NCI-H524 (cell line): ENCODE results near the gene CNIH4.
"Not testable (repeated sequence)": the region's sequence is repeated elsewhere in the genome, so short reads cannot be mapped to it uniquely, and the experiment has no call there.

Experiments used
- DNase-seq, 2 experiments: peaks; one replicate each; lab custom pipeline; 2025; lab: John Stamatoyannopoulos, UW

Gene CNIH4

DNA sequence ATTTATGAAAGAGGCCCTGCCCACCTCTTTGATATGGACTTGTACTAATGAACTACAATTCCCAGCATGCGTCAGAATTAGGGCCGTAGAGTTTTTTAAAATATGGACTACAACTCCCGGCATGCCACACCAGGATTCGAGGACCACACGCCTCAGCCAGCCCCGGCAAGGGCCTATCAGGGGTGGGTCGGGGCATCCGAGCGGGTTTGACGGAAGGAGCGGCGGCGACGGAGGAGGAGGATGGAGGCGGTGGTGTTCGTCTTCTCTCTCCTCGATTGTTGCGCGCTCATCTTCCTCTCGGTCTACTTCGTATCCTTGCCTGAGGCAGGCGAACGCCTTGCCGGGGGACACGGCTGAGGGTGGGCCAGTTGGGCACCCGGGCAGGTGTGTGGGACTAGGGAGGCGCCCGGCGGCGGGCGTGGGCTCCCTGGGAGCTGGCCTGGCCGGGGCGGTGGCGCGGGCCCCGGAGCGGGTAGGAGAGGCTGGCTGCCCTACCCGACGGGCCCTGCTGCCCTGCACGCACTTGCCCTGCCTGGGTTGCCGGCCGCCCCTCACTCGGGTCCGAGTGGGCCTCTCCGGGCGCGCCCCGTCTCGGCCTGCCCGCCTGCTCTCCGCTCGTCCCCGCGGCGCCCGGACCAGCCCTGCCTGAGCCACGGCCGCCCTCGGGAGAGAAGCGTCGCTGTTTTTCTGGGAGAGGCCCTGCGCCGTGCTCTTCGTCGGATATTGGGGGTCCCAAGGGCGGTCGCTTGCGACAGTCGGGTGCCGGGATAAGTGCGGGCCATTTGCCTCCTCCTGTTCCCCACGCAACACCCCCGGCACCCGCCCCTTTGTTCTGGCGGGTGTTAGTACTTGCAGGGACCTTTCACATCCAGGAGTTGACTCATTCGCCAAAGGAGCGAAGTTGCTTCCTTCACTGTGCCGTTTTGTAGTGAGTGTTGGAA lies at the start of gene CNIH4:
Gene CNIH4, plus strand, starts transcription at position 195 of the 941 bp plus-strand sequence. Its CDS starts 46 bp downstream, at position 241.
- peak; percentile 82 to 94 for DNase-seq

DNA sequence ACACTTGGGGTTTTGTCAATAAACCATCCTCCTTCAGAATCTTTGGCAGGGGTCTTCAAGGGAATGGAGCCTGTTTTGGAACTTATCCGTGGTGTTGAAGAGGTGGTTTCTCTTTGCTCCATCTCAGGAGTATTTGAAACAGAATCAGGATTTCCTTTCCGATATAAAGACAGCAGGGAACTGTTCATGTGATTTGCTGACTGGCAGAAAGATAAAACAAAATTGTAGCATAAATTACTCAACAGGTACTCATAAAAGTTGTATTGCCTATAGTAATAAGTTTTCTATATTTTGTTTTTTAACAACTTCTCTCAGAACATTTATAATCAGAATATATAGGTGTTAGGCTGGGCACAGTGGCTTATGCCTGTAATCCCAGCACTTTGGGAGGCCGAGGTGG lies 48.6 kb upstream of the CNIH4 start:
- DNase-seq, result no peak

DNA sequence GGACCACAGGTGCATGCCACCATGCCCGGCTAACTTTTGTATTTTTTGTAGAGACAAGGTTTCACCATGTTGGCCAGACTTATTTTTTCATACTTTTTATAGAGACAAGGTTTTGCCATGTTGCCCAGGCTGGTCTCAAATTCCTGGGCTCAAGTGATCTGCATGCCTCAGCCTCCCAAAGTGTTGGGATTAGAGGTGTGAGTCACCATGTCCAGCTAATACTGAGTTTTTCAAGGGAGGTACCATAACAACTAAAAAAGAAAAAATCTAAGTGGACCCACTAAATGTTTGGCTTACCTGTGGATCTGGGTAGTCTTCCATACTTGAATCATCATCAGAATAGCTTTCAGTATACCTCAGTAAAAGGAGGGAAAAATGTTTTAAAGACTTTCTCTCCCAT lies 45.2 kb upstream of the CNIH4 start:
- not testable (repeated sequence) for DNase-seq

DNA sequence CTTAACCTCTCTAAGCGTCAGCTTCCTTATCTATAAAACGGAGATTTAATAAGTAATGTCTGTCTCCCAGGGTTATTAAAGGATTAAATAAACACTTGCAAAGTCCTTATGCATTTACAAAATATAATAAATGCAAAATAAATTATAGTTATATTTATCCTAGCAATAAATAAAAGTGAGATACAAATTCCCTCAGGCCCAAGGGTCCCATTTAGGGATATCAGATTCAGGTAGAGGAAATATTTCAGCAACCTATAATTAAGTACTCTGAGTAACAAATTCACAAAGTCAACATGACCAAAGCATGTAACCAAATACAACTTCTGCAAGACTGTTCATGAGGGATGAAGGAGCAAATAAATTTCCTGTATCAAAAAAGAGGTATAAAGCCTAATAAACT lies 44.7 kb upstream of the CNIH4 start:
- DNase-seq, result no peak

DNA sequence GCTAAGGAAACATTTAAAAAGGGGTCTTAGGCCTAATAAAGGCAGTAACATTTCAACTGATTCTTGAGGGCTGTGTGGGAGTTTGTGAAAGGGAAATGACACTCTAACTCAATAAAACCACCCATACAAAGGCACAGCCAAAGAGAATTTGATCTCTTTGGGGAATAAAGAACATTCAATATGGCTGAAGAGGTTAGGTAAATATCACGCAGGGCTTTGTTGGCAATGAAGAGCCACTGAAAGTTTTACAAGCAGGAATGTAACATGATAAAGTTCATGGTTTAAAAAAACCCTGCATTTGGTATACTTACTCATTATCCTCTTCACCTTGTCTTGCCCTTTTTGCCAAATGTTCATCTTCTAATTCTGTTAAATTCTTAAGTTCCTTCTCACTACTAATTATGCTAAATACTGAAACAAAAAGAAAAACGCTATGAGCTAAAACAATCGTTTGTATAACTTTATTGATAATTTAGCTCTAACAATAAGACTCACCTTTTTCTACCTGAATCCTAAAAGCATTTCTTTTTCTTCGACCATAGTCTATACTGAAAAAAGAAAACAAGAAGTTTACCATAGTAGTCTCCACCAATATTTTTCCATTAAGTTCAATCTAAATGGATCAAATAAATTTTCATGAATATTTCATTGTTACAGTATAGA lies 39.2 kb upstream of the CNIH4 start:
- DNase-seq, result no peak

DNA sequence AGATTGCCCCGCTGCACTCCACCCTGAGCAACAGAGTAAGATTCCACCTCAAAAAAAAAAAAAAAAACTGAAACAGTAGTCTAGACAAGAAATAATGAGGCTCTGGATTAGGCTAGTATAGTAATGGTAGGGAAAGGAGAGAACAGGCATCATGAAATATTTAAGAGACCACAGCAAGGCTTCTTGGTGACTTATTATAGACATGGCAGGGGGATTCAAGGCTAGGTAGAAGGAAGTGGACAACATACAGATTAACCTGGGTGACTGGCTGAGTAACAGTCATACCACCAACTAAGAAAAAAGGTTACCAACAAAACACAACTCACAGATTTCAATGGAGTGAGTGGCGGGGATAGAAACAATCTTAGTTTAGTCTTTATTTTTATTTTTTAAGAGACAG lies 35.0 kb upstream of the CNIH4 start:
- no peak for DNase-seq

DNA sequence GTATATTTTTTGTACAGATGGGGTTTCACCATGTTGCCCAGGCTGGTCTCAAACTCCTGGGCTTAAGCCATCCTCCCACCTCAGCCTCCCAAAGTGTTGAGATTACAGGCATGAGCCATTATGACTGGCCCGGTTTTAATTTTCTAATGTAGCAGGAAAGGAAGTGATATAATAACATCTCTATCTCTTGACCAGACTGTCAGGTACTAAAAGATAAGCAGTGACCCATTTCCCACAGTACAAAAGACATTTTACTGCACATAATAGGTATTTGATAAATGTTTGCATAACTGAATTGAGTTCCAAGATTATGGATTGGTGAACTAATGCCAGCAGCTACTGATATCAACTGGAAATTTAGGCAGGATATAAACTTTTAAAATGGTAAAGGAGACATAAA lies 30.7 kb upstream of the CNIH4 start:
- no peak for DNase-seq

DNA sequence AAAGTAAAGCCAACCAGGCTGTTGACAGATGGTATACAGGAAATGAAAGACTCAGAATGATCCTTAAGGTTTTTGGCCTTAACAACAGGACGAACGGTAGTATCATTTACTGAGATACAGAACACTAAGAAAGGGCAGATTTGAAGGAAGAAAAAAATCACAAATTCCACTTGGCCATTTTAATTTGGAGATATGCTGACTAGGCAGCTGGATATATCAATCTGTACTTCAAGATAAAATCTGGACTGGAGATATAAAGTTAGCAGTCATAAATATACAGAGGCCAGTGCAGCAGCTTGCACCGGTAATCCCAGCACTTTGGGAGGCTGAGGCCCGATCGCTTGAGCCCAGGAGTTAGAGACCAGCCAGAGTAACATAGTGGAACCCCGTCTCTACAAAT lies 28.0 kb upstream of the CNIH4 start:
- DNase-seq, result no peak

DNA sequence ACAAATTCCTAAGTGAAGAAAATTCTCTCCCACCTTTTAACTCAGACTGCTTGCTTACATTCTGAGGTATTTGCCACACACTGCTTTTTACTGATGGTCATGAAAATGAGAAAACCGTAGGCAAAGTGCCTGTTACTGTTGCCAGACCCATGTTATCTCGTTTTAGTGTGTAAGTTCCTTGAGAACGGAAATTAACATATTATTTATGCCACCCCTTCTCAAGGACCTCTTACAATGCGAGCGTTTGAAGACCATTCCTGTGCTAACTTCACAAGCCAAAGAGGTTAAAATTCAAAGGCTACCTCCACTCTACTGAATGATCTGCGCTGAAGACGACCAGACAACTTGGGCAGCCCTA lies 27.2 kb upstream of the CNIH4 start:
- DNase-seq, result peak in 1 of 2 experiments; percentile 20

DNA sequence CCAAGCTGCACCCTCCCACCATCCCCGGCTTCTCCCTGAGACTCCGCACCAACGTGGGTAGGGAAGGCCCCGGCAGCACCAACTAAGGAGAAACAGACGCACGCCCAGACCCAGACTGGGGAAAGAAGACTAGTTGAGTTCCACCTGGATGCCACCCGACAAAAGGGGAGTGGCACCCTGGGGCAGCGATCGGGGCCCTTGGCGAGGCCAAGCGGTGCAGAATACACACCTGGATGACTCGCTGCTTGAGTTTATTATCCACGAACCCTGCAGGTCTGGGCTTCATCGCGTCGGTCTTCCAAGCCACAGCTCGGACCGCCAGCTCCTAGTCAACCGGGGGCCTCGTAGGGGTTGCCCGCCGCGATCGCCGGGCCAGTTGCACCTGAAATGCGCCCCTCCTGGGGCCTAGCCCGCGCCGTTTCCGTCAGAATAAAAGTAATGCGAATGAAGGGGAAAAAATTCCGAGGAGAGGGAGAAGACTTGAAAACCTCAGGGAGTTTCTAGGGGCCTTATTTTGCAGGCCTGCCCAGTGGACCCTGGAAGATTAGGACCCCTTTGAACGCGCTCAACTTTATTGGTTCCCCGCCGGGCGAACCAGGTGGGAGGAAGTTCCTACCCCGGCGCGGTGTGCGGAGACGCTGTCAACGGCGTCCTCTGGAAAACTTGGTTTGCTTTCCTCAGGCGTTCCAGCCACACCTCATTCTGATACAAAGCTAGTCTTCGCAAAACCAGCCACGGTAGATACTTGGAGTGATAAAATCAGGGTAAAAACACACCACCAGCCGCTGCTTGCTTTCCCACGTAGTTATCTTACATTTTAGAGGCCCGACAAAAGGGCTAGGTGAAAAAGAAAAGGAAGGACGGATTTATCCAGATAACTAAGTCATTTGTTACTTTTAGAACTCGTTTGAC lies 26.6 kb upstream of the CNIH4 start, which contains the start of gene NVL:
Gene NVL, minus strand, starts transcription at position 331 of the 912 bp plus-strand sequence. Its CDS starts 45 bp downstream, at position 286.
- DNase-seq, result peak; percentile 82 to 92

DNA sequence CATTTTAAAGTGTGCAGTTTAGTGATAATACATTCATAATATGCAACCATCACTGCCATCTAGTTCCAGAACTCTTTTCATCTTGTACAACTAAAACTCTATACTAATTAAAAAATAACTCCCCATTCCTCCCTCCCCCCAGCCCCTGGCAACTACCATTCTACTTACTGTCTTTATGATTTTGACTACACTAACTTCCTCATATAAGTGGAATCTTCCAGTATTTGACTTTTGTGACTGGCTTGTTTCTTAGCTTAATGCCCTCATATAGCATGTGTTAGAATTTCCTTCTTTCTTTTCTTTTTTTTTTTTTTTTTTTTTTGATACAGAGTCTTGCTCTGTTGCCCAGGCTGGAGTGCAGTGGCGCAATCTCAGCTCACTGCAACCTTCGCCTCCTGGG lies 25.4 kb upstream of the CNIH4 start:
- DNase-seq, result no peak

DNA sequence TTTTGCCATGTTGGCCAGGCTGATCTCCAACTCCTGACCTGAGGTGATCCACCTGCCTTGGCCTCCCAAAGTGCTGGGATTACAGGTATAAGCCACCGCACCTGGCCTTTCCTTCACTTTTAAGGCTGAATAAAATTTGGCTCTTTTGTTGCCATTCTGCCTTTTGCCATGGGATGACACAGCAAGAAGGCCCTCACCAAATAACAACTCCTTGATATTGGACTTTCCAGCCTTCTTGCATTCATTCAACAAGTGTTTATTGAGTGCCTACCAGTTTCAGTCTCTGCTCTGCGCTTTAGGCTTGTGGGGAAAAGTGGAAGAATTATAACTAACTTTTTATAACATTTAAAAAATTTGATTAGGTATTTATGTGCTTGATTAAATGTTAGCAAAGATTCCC lies 24.9 kb upstream of the CNIH4 start:
- no peak for DNase-seq

DNA sequence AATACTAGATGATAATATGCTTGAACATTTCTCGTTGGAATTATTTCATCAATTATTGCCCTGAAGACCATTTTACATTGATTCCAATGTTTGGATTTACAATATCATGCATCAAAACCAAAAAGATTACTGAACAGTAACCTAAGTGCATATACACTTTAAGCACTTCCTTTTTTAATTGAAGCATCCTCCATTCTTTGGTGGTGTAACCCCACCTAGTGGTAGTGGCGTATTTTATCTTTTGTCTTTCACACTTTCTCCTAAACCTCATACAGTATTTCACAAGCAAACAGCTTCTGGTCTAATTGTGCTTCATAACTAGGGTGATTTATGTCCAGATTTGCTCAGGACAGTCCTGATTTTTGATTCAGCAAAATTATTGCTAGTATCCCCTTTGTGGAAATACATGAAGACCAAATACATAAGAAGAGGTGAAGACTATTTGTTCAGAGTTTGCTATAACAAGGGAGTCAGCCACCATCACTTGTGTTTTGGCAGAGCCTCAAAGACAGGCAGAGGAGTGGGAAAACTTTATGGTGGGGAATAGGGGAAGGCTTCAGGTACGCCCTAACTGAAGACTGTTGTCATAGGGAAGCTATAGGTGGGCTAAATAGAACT lies 23.3 kb upstream of the CNIH4 start:
- DNase-seq, result peak in 1 of 2 experiments; percentile 59

DNA sequence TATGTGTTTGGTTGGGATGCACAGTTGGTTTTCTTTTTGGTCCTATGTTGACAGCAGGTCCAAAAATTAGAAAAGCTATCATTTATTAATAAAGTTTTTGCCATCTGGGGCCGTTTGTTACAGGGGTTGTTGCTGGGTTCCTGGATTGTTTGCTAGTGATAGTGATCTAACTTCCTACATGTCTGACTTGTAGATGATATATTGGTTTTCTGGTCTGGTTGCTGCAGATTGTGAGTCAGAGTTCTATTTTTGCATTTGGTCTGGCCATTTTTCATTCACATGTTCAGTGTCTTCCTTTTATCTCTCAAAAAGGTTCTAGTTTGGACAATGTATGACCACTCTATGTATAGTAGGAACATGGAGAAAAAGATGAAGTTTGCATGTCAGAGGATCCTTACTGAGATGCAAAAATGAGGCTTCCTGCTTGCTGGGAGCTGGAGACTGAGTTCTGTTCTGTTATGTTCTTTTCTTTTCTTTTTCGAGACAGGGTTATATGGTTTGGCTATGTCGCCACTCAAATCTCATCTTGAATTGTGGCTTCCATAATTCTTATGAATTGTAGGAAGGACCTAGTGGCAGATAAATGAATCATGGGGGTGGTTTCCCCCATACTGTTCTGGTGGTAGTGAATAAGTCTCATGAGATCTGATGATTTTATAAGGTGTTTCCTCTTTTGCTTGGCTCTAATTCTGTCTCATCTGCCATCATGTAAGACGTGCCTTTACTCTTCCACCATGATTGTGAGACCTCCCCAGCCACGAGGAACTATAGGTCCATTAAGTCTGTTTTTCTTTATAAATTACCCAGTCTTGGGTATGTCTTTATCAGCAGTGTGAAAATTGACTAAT lies 22.5 kb upstream of the CNIH4 start:
- DNase-seq, result no peak

DNA sequence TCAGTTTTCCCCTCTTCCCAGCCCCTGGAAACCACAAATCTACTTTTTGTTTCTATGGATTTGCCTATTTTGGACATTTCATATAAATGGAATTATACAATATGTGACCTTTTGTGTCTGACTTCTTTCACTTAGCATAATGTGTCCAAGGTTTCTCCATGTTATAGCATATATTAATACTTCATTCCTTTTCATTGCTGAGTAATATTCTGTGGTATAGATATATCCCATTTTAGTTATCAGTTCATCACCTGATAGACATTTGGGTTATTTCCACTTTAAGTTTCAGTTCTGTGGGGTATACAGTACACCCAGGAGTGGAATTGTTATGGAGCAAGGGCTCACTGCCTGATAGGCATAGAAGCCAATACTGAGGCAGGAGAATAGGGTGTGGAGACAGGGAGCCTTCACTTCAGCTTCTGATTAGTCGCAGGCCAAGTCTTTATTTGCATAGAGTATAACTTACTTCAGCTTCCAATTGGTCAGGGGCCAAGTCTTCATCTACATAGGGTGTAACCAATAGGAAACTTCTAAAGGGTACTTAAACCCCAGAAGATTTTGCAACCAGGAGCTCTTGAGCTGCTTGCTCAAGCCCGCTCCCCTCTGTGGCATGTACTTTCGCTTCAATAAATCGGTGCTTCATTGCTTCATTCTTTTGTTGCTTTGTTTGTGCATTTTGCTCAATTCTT lies 18.4 kb upstream of the CNIH4 start:
- DNase-seq, result no peak

DNA sequence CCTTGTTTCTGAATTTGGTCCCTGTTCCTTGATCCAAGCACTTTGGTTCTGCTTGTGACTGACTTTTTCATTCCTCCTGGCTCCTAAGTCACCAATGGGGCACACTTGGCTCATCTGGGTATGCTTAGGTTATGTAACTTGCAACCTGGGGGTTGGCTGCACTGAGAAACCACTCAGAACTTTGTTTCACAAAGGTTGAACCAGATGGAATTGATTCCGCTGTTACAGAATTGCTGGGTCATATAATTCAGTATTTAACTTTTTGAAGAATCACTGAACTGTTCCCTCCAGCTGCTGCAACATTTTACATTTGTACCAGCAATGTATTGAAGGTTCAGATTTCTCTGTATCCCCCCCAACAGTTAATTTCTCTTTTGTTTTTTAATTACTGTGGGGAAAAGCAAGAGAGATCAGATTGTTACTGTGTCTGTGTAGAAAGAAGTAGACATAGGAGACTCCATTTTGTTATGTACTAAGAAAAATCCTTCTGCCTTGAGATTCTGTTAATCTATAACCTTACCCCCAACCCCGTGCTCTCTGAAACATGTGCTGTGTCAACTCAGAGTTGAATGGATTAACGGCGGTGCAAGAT lies 17.1 kb upstream of the CNIH4 start:
- DNase-seq, result peak in 1 of 2 experiments; percentile 11

DNA sequence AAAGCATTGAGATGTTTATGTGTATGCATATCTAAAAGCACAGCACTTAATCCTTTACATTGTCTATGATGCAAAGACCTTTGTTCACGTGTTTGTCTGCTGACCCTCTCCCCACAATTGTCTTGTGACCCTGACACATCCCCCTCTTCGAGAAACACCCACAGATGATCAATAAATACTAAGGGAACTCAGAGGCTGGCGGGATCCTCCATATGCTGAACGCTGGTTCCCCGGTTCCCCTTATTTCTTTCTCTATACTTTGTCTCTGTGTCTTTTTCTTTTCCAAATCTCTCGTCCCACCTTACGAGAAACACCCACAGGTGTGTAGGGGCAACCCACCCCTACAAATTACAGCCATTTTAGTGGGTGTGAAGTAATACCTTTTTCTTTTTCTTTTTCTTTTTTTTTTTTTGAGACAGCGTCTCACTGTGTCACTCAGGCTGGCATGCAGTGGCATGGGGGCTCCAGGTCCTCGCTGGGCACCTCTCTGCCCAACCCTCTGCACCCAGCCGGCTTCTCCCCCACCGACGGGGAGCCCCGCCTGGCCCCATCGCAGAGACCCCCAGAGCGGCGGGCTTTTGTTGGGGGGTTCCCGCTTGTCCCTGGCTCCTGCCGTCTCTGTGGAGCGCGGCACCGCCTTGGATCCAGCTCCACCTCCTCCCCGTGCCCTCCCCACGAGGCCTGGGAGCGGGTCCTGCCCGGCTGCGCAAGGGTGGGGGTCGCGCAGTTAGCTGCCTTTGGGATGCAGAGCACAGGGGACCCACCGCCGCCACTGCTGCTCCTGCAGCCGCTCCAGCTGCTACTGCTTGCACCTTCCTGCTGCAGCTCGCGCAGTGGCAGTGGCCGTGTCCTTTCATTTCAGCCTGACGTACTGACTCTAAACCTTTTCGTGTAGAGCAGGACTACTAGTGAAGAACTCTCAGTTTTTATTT lies 16.0 kb upstream of the CNIH4 start:
- DNase-seq, result peak in 1 of 2 experiments; percentile 29

DNA sequence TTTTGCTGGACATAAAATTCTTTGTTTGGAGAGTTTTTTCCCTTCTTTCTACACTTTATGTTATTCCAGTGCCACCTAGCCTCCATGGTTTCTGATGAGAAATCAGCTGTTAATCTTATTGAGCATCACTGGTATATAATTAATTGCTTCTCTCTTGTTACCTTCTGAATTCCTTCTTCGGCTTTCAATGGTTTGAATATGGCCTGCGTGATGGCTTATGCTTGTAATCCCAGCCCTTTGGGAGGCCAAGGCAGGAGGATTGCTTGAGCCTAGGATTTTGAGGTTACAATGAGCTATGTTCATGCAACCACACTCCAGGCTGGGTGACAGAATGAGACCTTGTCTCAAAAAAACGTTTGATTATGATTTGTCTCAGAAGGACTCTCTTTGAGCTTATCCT lies 13.0 kb upstream of the CNIH4 start:
- DNase-seq, result no peak

DNA sequence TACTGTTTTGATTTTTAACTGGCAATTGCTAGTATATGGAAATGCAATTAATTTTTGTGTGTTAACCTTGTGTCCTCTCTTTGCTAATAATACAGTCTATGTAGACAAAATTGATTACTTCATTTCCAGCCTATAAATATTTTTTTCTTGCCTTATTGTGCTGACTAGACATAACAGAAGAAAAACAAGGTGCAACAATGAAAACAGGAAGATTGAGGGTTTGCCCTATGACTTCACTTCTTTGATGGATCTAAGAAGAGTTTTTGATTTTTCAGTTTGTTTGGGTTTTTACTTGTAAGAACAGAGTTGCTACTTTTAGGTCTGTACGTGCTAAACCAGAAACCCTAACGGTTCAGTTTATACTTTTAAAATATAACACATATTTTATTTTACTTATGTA lies 8.5 kb upstream of the CNIH4 start:
- no peak for DNase-seq
